NCI-H2171 (cell line): ENCODE data around the gene ZNF784.

Experiments used
- DNase-seq: peaks from one replicate; lab custom pipeline; 2025; lab: John Stamatoyannopoulos, UW

ZNF784 gene, protein sequence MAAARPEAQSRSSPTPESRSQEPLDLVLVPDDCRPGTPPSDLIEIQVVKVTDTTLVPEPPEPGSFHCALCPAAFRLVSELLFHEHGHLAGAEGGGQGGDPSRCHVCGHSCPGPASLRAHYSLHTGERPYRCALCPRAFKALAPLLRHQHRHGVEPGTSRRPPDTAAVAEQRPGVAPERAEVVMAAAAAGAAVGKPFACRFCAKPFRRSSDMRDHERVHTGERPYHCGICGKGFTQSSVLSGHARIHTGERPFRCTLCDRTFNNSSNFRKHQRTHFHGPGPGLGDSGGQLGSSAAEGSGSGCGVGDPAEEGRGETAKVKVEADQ

DNA sequence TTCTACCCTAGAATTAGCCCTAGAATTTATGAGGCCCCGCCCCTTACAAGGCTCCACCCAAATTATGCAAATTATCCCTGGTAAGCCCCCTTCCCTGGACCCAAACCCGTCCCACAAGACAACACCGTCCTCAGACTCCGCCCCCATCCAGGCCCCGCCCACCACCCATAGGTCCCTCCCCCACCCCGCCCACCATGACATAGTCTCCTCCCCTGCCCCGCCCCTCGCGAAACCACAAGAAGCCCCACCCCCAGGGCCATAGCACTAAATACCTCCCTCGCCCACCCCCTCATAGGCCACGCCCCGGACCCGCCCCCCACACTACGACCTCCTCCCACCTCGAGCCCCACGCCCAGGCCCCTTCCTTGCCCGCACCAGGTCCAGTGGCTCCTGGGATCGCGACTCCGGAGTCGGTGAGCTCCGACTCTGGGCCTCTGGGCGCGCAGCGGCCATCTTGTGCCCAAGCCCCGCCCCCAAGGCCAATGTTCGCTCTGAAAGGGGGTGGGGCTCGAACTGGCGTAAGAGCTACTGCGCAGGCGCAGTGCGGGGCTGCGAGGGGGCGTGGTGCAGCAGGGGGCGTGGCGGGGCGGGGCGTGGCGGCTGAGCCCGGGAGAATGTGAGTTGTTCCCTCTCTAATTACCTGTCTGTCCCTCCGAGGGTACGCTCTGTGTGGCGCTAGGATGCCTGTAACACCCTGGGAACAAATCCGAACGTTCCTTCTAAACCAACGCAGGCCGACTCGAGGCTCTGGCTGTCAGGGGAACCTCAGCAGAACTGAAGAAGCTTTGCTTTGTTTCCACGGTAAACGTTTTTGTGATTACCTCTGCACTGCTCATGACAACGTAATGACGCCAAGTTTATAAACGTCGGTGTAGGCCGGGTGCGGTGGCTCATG, at the start of gene ZNF784:
TSS of gene ZNF784 (minus strand) at position 458 of the 895 bp plus-strand sequence. CDS start at position 453, 5 bp downstream.
- DNase-seq, result peak; percentile 93

DNA sequence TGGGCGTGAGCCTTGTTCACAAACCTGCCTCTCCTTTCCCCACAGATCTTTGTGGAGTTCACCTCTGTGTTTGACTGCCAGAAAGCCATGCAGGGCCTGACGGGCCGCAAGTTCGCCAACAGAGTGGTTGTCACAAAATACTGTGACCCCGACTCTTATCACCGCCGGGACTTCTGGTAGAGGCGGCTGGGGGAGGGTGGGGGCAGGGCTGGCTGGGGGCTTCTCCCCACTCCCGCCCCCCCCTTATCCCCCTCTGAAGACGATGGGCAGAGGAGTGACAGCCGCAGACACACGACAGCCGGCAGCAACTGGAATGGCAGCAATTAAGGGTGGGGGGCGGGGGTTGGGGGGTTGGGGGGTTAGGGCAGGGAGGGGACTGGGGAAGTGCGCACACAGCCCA, 49.5 kb upstream of the ZNF784 start:
- no peak for DNase-seq

DNA sequence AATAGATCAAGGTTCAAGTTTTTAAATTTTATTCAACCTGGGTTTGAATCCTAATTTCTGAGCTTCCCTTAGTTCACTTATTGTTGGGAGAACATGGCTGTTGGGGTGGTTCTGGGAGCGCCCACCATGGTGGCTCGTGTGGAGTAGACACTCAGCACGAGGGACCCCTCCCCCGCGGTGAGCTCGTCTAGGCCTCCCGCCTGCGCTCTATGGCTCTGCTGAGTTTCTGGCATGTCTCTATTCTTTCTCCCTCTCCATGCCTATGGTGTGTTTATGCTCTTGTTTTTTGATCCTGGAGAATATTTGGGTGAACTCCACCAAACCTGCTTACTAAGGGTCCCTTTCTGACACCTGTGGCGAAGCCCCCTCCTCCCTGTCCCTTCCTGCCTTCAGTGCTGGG, 49.1 kb upstream of the ZNF784 start:
- DNase-seq, result no peak

DNA sequence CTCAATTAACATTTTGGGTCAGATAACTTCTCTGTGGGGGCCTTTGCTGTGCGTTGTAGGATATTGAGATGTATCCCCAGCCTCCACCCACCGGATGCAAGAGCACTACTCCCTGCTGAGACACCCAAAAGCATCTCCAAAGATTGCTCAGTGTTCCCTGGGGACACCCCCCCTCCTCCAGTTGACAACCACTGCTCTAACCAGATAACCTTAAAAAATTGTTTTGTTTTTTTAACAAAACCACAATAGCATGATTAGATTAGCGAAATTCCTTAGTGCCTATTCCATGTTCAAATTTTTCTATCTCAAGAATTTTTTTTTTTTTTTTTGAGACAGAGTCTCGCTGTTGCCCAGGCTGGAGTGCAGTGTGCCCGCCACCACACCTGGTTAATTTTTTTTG, 48.1 kb upstream of the ZNF784 start:
- DNase-seq, result no peak

DNA sequence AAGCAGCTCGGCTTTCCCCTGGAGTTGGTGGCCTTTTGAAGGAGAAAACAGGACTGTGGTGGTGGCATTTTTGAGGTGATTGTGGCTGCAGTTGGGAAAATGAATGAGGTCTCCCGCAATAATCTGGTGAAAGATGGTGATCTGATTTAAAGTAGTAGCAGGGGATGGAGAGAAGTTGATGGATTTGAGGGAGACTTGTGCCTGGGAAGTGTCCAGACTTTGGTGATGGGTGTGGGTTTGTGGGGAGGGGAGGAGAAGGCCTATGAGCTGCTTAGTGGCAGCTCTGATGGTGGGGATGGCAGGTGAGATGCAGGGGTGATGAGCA, 46.6 kb upstream of the ZNF784 start:
- no peak for DNase-seq

DNA sequence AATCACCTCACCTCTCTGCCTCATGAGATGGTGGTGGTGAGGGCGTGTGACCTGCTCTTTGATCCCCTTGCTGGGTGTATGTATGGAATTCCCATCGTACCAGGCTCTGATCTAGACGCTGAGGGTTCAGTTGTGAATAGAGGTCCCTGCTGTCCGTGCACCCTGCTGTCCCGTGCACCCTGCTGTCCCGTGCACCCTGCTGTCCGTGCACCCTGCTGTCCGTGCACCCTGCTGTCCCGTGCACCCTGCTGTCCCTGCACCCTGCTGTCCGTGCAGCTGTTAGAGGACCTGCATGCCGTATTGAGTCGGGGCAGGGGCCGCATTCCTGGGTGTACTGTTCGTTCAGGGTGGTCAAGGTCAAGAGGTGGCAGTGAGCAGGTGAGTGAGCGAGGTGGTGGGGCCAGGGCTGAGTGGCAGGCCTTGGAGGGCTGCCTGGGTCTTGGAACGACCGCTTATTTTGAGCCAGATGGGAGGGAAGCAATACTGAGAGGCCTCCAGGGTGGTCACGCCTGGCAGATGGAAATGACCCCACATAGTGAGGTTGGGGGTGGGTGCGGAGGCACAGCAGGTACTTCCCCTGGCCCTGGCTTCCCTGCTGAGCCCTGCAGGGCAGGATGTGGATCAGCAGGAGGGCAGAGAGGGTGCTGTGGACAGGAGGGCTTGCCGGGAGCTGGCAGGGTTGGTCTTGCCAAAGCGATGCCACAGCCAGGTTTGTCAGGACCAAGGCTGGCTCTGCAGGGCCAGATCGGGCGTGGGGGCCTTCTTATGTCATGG, 46.1 kb upstream of the ZNF784 start:
- no peak for DNase-seq

DNA sequence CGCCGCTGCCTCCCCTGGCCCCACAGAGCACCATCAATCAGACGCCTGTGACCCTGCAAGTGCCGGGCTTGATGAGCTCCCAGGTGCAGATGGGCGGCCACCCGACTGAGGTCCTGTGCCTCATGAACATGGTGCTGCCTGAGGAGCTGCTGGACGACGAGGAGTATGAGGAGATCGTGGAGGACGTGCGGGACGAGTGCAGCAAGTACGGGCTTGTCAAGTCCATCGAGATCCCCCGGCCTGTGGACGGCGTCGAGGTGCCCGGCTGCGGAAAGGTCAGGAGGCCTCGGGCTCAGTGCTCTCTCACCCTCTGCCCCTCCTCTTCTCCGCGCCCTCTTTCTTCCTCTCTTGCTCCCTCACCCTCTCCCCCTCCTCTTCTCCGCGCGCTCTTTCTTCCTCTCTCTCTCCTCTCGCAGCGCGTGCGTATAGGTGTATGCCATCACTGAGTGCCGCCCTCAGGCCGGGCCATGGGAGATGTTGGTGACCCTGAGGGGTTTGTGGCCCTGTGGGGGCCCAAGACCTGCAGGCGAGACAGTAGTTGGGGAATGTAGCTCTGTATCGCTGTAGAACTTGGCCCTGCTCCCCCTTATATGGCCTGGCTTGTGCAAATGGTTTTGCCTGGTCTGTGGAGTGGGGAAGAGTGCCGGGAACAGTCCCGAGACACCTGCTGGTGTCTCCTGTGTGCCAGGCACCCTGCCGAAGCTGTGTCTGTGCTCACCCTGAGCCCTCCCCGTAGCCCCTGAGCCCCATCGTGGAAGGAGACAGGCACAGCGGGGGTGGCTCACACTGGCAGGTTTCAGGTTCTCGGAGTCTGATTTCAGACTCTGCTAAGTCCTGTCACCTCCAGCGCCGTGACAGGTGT, 45.3 kb upstream of the ZNF784 start:
- no peak for DNase-seq

DNA sequence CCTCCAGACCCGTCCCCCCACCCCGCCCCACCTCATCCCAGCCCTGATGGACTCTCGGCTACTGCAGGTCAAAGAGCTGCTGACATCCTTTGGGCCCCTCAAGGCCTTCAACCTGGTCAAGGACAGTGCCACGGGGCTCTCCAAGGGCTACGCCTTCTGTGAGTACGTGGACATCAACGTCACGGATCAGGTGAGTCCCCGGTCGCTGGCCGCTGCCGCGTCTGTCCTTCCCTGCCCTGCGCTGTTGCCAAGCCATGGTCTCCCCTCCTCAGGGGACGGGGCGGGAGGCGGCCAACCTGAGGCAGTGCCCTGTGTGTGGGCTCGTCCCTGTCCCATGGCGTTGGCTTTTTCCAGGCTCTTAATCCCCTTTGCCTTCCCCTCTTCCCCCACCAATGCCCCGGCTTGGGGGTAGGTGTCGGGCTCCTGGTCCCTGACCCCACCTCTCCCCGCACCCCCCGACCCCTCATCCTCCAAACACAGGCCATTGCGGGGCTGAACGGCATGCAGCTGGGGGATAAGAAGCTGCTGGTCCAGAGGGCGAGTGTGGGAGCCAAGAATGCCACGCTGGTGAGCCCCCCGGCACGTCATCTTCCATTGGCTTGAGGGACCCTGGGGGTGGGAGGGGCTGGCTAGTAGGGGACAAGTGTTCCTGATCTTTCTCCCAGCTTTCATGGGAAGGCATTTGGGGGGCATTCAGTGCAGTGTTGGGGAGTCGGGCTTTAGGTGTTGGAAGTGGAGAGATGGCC, 44.4 kb upstream of the ZNF784 start:
- no peak for DNase-seq

DNA sequence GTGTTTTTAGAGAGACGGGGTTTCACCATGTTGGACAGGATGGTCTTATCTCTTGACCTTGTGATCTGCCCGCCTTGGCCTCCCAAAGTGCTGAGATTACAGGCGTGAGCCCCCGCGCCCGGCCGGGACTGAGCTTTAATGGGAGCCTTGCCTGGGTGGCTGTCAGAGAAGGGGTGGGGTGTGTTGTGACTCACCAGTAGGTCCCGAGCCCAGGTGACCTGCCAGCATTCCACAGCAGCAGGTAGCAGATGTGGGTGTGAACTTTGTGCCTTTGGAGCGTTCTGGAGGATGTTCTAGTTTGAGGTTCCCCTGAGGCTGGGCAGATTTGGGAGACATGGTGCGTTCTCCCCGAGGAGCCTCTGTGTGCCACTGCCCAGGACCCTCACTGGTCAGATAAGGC, 43.6 kb upstream of the ZNF784 start:
- no peak for DNase-seq

DNA sequence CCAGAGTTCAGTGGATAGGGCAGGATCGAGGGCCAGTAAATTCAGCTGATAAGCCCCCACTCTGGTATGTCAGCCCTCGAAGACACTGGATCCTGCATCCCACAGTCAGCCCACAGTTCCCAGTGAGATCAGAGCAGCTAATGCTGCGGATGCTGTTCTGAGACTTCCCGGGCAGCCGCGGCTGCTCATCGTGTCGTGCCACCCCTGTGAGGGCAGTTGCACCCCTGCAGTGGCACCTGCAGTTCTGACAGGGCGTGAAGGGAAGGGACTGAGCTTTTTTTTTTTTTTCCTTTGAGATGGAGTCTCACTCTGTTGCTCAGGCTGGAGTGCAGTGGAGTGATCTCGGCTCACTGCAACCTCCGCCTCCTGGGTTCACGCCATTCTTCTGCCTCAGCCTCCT, 43.1 kb upstream of the ZNF784 start:
- no peak for DNase-seq

DNA sequence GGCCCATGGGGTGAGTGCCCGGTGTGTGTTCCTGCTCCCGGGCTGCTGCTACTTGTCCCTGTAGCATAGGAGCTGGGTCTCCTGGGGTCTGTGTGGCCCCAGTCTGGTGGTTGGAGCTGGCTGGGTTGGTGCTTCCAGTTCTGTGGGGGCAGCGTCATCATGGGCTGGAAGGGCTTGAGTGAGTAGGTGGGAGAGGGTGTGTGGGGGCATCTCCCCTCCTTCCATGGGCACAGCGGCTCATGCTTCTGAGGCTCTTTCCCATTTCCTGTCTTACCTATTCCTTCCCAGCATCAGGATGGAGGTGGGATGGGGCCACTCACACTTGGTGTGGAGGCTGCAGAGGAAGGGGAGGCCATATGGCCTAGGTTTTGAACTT, 42.6 kb upstream of the ZNF784 start:
- DNase-seq, result no peak

DNA sequence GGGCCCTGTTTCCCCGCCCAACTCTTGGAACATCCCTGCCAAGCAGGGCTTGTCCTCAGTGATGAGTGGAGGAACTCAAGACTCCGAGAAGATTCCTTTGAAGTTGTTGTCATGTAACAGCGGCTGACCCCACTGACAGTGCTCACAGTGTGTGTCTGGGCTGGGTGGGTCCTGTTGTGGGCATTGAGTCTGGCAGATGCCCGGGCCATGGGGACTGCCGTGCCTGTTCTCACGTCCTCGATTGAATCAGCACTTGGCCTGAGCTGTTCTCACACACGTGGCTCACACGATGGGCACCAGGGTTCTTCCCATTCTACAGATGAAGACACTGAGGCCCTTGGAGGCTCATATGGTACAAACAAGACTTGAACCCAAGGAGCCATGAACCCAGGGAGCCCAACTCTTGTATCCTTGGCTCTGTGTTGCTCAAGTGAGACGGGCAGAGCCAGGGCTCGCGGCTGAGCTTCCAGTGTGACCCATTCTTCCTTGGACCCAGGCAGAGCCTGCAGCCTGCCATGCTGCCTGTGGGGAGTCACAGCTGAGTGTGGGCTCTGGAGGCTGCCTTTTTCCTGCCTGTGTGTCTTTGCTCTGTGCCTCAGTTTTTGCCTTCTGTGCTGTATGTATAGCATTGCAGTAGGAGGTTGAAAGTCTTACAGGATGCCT, 42.1 kb upstream of the ZNF784 start:
- no peak for DNase-seq

DNA sequence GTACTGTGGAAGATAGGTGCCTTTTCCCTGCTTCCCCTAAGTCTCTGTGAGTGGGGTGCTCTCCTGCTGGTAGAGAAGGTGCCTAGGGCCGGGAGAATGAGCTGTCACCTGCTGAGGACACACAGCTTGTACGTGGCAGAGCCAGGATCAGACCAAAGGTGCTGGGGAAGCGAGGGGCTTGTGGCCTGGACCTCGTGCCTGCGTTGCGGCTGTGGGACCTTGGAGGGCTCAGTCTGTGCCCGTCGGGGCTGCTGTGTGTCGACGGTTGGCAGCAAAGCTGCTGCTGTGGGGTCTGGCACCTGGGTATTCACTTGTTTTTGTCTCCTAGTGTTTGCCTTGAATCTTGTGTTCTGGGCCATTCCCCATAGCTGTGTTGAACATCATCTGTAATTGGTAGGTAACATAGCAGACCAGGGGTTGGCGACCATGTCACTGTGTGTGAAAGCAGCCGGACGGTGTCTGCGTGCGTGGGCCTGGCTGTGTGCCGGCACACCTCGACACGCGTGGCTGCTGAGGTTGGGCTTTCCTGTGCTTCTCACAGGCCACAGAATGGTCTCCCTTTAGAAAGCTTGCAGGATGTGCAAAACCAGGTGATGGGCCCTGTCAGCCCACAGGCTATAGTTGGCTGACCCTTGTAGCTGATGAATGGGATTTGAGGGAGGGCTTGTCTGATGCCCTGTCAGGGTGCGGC, 39.6 kb upstream of the ZNF784 start:
- DNase-seq, result no peak

DNA sequence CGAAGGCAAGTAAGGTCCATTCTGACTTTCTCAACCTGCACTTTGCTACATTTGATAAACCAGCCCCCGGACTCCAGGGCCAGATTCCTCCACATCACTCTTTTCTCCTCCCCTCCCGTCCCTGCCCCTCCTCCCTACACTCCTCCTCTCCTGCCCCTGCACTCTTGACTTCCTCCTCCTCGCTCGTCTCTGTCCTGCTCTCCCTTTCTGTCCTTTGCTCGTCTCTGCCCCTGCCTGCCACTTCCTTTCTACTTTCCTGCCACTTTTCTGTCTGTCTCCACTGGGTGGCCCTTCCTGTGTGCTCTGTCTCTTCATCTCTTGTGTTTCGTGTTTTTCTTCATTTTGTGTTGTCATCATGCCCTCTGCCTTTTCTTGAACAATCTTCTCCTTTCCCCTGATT, 37.5 kb upstream of the ZNF784 start:
- DNase-seq, result no peak

DNA sequence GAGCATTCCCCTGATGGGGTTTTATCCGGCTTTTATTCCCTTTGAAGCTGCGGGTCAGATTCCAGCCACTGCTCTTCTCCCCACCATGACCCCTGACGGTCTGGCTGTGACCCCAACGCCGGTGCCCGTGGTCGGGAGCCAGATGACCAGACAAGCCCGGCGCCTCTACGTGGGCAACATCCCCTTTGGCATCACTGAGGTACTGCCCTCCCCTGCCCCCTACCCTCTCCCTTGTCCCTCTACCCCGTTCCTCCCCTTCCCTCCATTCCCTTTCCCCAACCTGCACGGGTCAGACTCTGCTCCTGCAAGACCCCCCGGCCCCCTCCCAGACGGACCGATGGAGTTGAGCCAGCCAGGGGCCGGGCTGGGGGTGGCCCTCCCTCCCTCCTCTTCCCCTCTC, 36.6 kb upstream of the ZNF784 start:
- DNase-seq, result no peak

DNA sequence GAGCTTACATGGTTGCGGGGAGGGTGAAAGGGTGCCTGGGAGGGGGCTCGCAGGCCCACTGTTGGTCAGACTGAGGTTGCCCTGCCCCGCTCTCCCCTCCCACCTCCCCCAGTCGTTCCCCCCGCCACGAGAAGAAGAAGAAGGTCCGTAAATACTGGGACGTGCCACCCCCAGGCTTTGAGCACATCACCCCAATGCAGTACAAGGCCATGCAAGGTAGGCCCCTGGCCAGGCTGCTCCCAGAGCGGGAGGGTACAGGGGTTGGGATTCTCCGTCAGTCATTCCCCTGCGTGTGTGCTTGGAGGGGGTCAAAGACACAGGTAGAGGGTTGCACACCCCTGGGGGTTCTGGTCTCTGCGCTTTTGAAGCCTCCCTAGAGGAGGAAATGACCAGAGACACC, 36.0 kb upstream of the ZNF784 start:
- no peak for DNase-seq

DNA sequence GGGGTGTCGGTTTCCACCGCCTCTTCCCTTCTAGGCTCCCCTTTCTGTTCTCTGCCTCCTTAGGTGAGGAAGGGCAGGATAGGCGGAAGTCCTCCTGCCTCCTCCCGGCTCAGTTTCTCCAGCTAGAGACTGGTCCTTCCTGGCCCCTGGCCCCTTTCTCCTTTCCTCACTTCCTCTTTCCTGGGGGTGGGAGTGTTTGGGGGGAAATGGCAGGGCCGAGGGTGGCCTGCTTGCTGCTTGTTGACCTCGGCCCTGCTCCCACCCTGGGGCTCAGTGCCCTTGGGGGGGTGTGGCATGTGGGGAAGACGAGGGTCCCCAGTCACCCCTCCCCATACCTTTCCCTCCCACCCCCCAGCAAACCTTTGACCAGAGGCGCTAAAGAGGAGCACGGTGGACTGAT, 35.5 kb upstream of the ZNF784 start:
- DNase-seq, result no peak

DNA sequence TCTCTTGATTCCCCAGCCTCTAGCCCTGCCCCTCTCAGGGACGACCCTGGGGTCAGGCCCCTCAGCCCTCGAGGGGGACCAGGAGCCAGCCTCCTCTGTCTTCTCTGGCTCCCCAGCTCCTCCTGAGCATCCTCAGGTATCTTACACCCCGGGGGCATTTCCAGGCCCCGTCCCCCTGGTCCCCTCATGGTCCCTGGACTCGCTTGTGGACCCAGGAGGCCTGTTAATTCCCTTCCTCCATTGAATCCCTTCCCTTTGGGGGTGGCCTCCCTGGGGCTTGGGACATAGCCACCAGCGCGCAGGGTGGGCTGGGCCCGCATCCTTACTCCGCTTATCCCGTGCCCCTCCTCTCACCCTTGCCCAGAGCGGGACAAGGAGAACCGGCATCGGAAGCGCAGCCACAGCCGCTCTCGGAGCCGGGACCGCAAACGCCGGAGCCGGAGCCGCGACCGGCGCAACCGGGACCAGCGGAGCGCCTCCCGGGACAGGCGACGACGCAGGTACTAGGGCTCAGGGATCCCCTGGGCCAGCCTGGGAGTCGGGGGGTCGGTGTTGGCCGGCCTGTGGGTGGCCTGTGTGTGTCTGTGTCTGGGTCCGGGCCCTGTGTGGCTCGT, 34.6 kb upstream of the ZNF784 start:
- DNase-seq, result no peak

DNA sequence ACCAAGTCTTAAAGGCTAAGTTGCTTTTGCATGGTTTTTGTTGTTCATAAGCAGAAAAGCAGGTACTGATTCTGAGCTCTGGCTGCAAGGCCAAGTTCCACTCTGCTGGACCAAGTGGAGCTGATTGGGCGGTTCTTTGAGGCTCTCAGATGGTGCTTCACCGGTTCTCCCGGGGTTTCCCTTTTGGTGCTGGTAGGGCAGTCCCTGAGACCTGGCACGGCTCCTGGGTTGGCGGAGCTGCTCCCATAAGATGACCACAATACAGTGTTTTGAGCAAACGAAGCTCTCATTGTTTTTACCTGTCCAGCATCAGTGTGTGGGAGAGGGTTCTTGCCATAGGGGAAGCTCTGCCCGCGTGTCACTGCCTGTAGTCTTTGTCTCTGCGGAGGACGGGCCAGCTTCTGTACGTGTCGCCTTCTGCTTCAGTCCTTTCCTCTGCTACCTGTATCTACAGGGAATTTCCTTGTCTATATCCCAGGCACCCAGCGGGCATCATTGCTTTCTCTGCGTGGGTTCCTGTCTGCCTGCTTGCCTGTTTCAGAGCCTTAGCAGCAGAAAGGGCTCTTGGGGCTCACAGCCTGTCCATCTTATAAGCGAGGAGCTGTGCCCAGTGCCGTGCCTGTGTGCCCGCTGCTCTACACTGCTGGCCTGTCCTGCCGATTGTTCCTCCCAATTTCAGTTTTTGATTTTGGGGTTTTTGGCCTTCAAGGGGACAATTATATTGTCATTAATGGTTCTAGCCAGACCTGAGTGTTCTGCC, 32.8 kb upstream of the ZNF784 start:
- DNase-seq, result no peak
